GM12875 (cell line): Measurements from ENCODE around the gene GUCY1A2.

ENCODE experiments used
- H3K4me3 ChIP-seq: one replicate; pipeline ENCODE4 v1.5.1; 2011; ENCODE audit warnings: low read depth, low read length, control low read depth
- CTCF ChIP-seq: IDR thresholded peaks from 2 replicates; pipeline ENCODE4 v1.5.1; 2011; ENCODE audit warnings: low read depth, mild to moderate bottlenecking, control low read depth, inconsistent platforms, low read length, moderate library complexity, borderline replicate concordance; ENCODE audit not compliant: insufficient read depth

GUCY1A2 gene

DNA sequence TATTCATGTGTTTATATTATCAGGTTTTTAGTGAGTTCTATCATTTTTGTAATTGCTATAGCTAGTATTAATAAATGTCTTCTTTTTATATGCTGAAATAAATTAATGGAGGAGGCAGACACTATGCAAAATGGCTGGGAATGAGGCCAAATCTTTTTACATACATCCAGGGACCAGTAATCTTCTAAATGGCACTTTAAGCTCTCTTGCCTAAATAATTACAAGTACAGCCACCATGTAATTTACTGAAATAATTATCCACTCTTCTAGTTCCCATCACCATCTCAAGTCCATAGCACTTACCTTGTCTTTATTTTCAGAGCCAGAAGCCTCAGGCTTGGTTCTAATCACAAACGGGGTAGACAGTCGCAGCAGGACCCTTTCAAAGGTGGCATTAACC lies 79.1 kb downstream of the GUCY1A2 start:
- no peak overlapping the region for H3K4me3 ChIP-seq
- TF ChIP-seq CTCF: no peak

- H3K4me3 ChIP-seq: no peak overlapping the region
- no peak for TF ChIP-seq CTCF
Measured at GRCh38 chr11:106937111-106937510, 81.2 kb downstream of the GUCY1A2 start.

GRCh38 chr11:106925245-106925644 lies 93.0 kb downstream of the GUCY1A2 start:
- no peak for TF ChIP-seq CTCF
- H3K4me3 ChIP-seq: no peak overlapping the region

DNA sequence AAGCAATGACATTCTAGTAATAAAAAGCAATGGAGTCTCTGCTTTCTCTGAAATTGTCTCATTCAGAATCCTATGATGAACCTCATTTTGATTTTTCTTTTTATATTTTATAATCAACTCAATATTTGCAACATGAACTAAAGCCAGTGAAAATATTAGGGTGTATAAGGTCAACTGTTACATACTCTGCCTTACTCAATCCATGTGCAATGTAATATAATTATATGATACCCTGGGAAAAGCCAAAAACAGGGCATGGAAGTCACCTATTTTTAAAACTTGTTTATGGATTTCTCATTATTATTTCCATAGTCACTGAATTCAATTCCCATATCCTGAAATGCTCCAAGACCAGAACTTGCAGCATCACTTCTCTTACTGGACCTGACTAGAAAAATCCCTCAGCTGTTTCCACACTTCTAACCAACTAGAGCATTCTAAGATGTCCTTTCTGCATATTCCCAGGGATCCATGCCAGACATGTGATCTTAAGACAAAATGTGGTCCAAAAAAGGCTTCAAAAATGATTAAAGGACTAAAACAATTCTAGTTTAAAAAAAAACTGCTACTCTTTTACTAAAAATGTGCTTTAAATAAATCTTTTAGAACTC lies 97.3 kb downstream of the GUCY1A2 start:
- TF ChIP-seq CTCF: no peak
- H3K4me3 ChIP-seq: no peak overlapping the region

- H3K4me3 ChIP-seq: no peak overlapping the region
- no peak for TF ChIP-seq CTCF
Measured at GRCh38 chr11:106917973-106918372, 100.3 kb downstream of the GUCY1A2 start.

DNA sequence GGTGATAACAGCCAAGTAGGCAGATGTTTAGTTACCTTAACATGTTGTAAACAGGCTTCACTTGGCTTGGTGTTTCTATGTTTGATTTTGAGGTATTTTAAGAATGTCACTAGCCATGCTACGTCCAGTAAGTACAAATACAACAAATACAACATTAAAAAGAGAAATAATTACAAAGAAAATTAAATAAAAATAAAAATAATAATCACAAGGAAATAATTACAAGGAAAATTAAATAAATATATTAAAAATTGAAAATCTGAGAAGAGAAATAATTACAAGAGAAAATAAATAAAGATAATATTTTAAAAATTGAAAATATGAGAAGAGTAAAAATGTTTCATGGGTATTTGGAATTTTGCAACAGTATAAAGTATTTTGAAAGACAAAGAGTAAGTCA lies 103.9 kb downstream of the GUCY1A2 start:
- H3K4me3 ChIP-seq: no peak overlapping the region
- TF ChIP-seq CTCF: no peak

- H3K4me3 ChIP-seq: no peak overlapping the region
- TF ChIP-seq CTCF: no peak
Measured at GRCh38 chr11:106913141-106913540, 105.1 kb downstream of the GUCY1A2 start.
